K562 (cell line): ENCODE measurements around the gene LAG3. TPM values are rescaled to one million over a fixed set of nuclear protein-coding genes. Genes with fewer than 3 reads are reported as not detected.

Experiments used
- ARHGAP35 ChIP-seq: fragments of 450-650 bp; IDR thresholded peaks from 2 replicates; pipeline ENCODE4 v1.6.1; 2018; ENCODE audit not compliant: partially characterized antibody
- NR2F6 ChIP-seq: fragments of 450-650 bp; formaldehyde crosslinking; IDR thresholded peaks from 2 replicates; pipeline ENCODE4 v1.4.0; 2020; ENCODE audit warnings: mild to moderate bottlenecking
- PHF8 ChIP-seq: fragments of 200-600 bp; sonication (generic); IDR thresholded peaks from 2 replicates; pipeline ENCODE4 v1.6.1; 2012; ENCODE audit warnings: mixed run types, mild to moderate bottlenecking, inconsistent platforms, low read length, moderate library complexity, borderline replicate concordance
- TEAD2 ChIP-seq: fragments of 450-650 bp; IDR thresholded peaks from 2 replicates; pipeline ENCODE4 v1.6.1; 2016; ENCODE audit warnings: missing genetic modification characterization, control low read depth, missing compliant biosample characterization
- polyA plus RNA-seq, 8 experiments: library from polyadenylated mRNA; depleted of rRNA in 4 of 8; stranded (reverse) in 5 of 8; unstranded in 3 of 8; fragments of >200 nt; fragmentation: Nextera tagmentation in 2 of 8; fragmentation: Illumina TruSeq in 1 of 8; extraction: Ambion mirVana in 2 of 8; extraction: Trizol in 1 of 8; gene quantifications; 2 replicates each; pipeline versions ENCODE4 v1.2.1 to v1.2.3, GENCODE V29; 2011 to 2014; ENCODE audit warnings: inconsistent platforms in 1 of 8, missing spikeins in 1 of 8
- total RNA-seq, 7 experiments: library from RNA; depleted of rRNA in 6 of 7; stranded (reverse); fragments of >200 nt in 6 of 7; fragmentation: Illumina TruSeq in 2 of 7; extraction: Trizol in 2 of 7; gene quantifications; 2 replicates each; pipeline versions ENCODE4 v1.2.1 to v1.2.3, GENCODE V29; 2011 to 2021; ENCODE audit warnings: low replicate concordance in 1 of 7
- TF ChIP-seq, protein P1 (sequence below), 2 experiments: fragments of 450-650 bp; formaldehyde crosslinking in 1 of 2; IDR thresholded peaks; 2 replicates each; pipeline versions ENCODE4 v1.4.0 to v1.6.1; 2014 to 2020; ENCODE audit warnings: mild to moderate bottlenecking in 2 of 2, borderline replicate concordance in 1 of 2, low read depth in 1 of 2
- TF ChIP-seq, protein P2 (sequence below): IDR thresholded peaks from 2 replicates; pipeline ENCODE4 v1.6.1; 2012; ENCODE audit warnings: low read depth, low read length, improper control_type of control experiment, borderline replicate concordance
- TF ChIP-seq, protein P3 (sequence below): fragments of 250-450 bp; sonication (Bioruptor Pico); IDR thresholded peaks from 2 replicates; pipeline ENCODE4 v1.5.0; 2020; ENCODE audit warnings: mild to moderate bottlenecking
- TF ChIP-seq, protein P4 (sequence below): sonication (generic); formaldehyde crosslinking; IDR thresholded peaks from 2 replicates; pipeline ENCODE4 v1.8.0; 2023; ENCODE audit warnings: mild to moderate bottlenecking, missing genetic modification reagents
- TF ChIP-seq, protein P5 (sequence below): IDR thresholded peaks from 2 replicates; pipeline ENCODE4 v1.6.1; 2011; ENCODE audit warnings: borderline replicate concordance, low read depth, mild to moderate bottlenecking, moderate library complexity, low read length; ENCODE audit not compliant: insufficient read depth, poor library complexity, severe bottlenecking

Gene LAG3
- total and polyA plus RNA-seq, 9 of the 15 experiments (the other 6 are each of a cell fraction or from before 2014, with no cell fraction given): 0.07 to 0.66 (median 0.09) TPM; not detected in 1

DNA sequence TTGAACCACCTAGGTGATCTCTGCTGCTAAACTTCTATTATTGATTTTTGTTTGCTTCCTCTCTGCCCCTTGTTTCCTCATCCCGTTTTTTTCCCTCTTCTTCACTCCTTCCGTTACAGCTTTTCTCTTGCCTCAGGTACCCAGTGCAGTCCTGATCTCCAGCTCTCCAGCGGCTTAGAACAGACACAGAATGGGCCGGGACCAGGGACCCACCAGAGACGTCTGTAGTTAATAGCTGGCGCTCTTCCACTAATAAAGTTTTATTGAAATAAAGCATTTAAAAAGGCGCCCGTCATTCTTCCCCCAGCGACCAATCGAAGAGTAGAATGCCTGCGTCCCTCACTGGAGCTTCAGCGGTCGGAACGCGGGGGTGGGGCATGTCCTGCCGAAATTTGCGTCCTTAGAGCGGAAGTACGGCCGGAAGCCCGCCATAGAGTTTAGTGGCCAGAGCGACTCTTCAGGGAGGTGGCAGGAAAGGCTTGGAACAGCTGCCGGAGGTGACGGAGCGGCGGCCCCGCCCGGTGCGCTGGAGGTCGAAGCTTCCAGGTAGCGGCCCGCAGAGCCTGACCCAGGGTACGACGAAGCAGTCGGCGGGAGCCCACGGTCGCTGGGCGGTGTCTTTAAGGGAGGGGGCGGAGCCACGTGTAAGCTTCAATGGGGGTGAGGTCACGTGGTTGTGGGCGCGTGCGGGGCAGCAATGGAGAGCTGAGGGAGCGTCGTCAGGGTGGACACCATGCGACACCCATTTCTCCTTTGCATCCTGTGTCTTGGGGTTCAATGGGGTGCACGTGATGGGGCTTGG is 48.5 kb upstream of the LAG3 start, which contains the start of gene COPS7A (continued):
- TF ChIP-seq, protein P1, sequence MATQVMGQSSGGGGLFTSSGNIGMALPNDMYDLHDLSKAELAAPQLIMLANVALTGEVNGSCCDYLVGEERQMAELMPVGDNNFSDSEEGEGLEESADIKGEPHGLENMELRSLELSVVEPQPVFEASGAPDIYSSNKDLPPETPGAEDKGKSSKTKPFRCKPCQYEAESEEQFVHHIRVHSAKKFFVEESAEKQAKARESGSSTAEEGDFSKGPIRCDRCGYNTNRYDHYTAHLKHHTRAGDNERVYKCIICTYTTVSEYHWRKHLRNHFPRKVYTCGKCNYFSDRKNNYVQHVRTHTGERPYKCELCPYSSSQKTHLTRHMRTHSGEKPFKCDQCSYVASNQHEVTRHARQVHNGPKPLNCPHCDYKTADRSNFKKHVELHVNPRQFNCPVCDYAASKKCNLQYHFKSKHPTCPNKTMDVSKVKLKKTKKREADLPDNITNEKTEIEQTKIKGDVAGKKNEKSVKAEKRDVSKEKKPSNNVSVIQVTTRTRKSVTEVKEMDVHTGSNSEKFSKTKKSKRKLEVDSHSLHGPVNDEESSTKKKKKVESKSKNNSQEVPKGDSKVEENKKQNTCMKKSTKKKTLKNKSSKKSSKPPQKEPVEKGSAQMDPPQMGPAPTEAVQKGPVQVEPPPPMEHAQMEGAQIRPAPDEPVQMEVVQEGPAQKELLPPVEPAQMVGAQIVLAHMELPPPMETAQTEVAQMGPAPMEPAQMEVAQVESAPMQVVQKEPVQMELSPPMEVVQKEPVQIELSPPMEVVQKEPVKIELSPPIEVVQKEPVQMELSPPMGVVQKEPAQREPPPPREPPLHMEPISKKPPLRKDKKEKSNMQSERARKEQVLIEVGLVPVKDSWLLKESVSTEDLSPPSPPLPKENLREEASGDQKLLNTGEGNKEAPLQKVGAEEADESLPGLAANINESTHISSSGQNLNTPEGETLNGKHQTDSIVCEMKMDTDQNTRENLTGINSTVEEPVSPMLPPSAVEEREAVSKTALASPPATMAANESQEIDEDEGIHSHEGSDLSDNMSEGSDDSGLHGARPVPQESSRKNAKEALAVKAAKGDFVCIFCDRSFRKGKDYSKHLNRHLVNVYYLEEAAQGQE (IDR thresholded peaks at IDR 0.05; ENCODE audit: borderline replicate concordance): peak; percentile 71
- TF ChIP-seq, protein P1 (CRISPR knock-in tag; IDR thresholded peaks at IDR 0.05; ENCODE audit: low read depth): no peak
- TF ChIP-seq, protein P2, sequence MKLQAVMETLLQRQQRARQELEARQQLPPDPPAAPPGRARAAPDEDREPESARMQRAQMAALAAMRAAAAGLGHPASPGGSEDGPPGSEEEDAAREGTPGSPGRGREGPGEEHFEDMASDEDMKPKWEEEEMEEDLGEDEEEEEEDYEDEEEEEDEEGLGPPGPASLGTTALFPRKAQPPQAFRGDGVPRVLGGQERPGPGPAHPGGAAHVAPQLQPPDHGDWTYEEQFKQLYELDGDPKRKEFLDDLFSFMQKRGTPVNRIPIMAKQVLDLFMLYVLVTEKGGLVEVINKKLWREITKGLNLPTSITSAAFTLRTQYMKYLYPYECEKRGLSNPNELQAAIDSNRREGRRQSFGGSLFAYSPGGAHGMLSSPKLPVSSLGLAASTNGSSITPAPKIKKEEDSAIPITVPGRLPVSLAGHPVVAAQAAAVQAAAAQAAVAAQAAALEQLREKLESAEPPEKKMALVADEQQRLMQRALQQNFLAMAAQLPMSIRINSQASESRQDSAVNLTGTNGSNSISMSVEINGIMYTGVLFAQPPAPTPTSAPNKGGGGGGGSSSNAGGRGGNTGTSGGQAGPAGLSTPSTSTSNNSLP: no peak
- TF ChIP-seq TEAD2 (tag) (no peak), ARHGAP35 (no peak), PHF8 (peak; percentile 54; the same call in 1 of the 2 replicates), NR2F6 (CRISPR knock-in tag) (no peak)
- TF ChIP-seq, protein P3, sequence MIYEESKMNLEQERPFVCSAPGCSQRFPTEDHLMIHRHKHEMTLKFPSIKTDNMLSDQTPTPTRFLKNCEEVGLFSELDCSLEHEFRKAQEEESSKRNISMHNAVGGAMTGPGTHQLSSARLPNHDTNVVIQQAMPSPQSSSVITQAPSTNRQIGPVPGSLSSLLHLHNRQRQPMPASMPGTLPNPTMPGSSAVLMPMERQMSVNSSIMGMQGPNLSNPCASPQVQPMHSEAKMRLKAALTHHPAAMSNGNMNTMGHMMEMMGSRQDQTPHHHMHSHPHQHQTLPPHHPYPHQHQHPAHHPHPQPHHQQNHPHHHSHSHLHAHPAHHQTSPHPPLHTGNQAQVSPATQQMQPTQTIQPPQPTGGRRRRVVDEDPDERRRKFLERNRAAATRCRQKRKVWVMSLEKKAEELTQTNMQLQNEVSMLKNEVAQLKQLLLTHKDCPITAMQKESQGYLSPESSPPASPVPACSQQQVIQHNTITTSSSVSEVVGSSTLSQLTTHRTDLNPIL (CRISPR knock-in tag): no peak
- TF ChIP-seq, protein P4, sequence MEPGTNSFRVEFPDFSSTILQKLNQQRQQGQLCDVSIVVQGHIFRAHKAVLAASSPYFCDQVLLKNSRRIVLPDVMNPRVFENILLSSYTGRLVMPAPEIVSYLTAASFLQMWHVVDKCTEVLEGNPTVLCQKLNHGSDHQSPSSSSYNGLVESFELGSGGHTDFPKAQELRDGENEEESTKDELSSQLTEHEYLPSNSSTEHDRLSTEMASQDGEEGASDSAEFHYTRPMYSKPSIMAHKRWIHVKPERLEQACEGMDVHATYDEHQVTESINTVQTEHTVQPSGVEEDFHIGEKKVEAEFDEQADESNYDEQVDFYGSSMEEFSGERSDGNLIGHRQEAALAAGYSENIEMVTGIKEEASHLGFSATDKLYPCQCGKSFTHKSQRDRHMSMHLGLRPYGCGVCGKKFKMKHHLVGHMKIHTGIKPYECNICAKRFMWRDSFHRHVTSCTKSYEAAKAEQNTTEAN (CRISPR knock-in tag): no peak
- TF ChIP-seq, protein P5, sequence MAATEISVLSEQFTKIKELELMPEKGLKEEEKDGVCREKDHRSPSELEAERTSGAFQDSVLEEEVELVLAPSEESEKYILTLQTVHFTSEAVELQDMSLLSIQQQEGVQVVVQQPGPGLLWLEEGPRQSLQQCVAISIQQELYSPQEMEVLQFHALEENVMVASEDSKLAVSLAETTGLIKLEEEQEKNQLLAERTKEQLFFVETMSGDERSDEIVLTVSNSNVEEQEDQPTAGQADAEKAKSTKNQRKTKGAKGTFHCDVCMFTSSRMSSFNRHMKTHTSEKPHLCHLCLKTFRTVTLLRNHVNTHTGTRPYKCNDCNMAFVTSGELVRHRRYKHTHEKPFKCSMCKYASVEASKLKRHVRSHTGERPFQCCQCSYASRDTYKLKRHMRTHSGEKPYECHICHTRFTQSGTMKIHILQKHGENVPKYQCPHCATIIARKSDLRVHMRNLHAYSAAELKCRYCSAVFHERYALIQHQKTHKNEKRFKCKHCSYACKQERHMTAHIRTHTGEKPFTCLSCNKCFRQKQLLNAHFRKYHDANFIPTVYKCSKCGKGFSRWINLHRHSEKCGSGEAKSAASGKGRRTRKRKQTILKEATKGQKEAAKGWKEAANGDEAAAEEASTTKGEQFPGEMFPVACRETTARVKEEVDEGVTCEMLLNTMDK: peak; percentile 92
